Bronchial epithelial cell (primary cell): Measurements from ENCODE around the gene P2RY14. TPM values are rescaled to one million over a fixed set of nuclear protein-coding genes. Genes with fewer than 3 reads are reported as not detected.

ENCODE experiments used
- DNase-seq: peaks from one replicate; pipeline ENCODE4 v3.0.0-alpha.2; 2010; ENCODE audit warnings: low read depth
- FAIRE-seq: peaks from 2 replicates; lab custom pipeline; 2011; peaks lifted over from hg19 to GRCh38; lab: Jason Lieb, UNC
- H3K27me3 ChIP-seq: 2 replicates; pipeline ENCODE4 v1.5.1; 2011; ENCODE audit warnings: low read length; ENCODE audit not compliant: control insufficient read depth, insufficient read depth
- H3K36me3 ChIP-seq: 2 replicates; pipeline ENCODE4 v1.5.1; 2011; ENCODE audit warnings: low read length; ENCODE audit not compliant: control insufficient read depth, insufficient read depth
- H3K4me3 ChIP-seq: 2 replicates; pipeline ENCODE4 v1.5.1; 2011; ENCODE audit warnings: mild to moderate bottlenecking, low read depth, low read length, control low read depth
- CTCF ChIP-seq: IDR thresholded peaks from 2 replicates; pipeline ENCODE4 v1.5.1; 2011; ENCODE audit warnings: mild to moderate bottlenecking, moderate library complexity, low read length, control low read depth, inconsistent platforms; ENCODE audit not compliant: insufficient read depth, severe bottlenecking
- total RNA-seq: library from RNA; depleted of rRNA; stranded (reverse); fragments of >200 nt; gene quantifications from 2 replicates; pipeline ENCODE4 v1.2.1, GENCODE V29; 2014

P2RY14 gene
- total RNA-seq, 1 donor from 2014 or later: not detected

GRCh38 chr3:151213881-151214280, 64.5 kb downstream of the P2RY14 start:
- Histone ChIP-seq H3K36me3 (no peaks in the 10 kb centered on the region), H3K27me3 (no peaks in the 10 kb centered on the region), H3K4me3 (no peak overlapping the region)
- no peak for TF ChIP-seq CTCF
- FAIRE-seq: peak; percentile 77
- DNase-seq: no peak

- Histone ChIP-seq H3K36me3 (no peaks in the 10 kb centered on the region), H3K27me3 (no peaks in the 10 kb centered on the region), H3K4me3 (no peak overlapping the region)
- TF ChIP-seq CTCF: no peak
- no peak for FAIRE-seq
- DNase-seq: no peak
Measured at GRCh38 chr3:151213151-151213550, 65.2 kb downstream of the P2RY14 start.

GRCh38 chr3:151210676-151211381, 67.5 kb downstream of the P2RY14 start:
- FAIRE-seq (no peak), DNase-seq (no peak)
- H3K4me3 ChIP-seq: no peak overlapping the region
- no peak for TF ChIP-seq CTCF
- no peaks in the 10 kb centered on the region for H3K36me3 ChIP-seq
- no peaks in the 10 kb centered on the region for H3K27me3 ChIP-seq

- Histone ChIP-seq H3K4me3 (no peak overlapping the region), H3K27me3 (no peaks in the 10 kb centered on the region), H3K36me3 (no peaks in the 10 kb centered on the region)
- FAIRE-seq: no peak
- peak; percentile 31 for DNase-seq
- TF ChIP-seq CTCF: no peak
Measured at GRCh38 chr3:151209654-151210053, 68.7 kb downstream of the P2RY14 start.

GRCh38 chr3:151206201-151206600, 72.1 kb downstream of the P2RY14 start:
- TF ChIP-seq CTCF: no peak
- DNase-seq (no peak), FAIRE-seq (no peak)
- no peaks in the 10 kb centered on the region for H3K27me3 ChIP-seq
- H3K36me3 ChIP-seq: no peaks in the 10 kb centered on the region
- H3K4me3 ChIP-seq: no peak overlapping the region

GRCh38 chr3:151205482-151205881, 72.9 kb downstream of the P2RY14 start:
- TF ChIP-seq CTCF: no peak
- H3K4me3 ChIP-seq: no peak overlapping the region
- H3K36me3 ChIP-seq: no peaks in the 10 kb centered on the region
- no peaks in the 10 kb centered on the region for H3K27me3 ChIP-seq
- FAIRE-seq (no peak), DNase-seq (no peak)
